22Rv1 (cell line): ENCODE measurements around the gene PARVG.

ENCODE experiments used
- ZFX ChIP-seq: fragments of 450-650 bp; IDR thresholded peaks from 2 replicates; pipeline ENCODE4 v1.6.1; 2017; ENCODE audit warnings: antibody characterized with exemption, borderline replicate concordance
- TF ChIP-seq, protein P1 (sequence below): fragments of 450-650 bp; IDR thresholded peaks from 2 replicates; pipeline ENCODE4 v1.5.1; 2017; ENCODE audit warnings: mild to moderate bottlenecking

DNA sequence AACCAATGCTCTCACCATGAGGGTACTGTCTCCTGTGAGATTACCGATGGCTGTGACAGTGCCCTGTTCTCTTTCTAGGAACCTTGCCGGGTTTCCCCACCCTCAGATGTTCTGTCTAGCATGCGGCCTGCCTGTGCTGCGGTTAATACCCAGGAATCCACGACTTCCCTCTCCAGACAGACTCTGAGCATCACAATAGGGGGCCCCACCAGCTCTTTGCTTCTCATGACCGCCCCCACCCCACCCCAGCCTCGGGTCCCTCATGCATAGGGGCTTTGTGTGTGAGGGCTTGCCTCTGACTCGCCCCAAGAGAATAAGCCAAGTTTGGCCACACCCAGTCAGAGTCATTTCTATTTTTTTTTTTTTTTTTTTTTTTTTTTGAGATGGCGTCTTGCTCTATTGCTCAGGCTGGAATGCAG, 10.3 kb downstream of the PARVG start:
- TF ChIP-seq, protein P1, sequence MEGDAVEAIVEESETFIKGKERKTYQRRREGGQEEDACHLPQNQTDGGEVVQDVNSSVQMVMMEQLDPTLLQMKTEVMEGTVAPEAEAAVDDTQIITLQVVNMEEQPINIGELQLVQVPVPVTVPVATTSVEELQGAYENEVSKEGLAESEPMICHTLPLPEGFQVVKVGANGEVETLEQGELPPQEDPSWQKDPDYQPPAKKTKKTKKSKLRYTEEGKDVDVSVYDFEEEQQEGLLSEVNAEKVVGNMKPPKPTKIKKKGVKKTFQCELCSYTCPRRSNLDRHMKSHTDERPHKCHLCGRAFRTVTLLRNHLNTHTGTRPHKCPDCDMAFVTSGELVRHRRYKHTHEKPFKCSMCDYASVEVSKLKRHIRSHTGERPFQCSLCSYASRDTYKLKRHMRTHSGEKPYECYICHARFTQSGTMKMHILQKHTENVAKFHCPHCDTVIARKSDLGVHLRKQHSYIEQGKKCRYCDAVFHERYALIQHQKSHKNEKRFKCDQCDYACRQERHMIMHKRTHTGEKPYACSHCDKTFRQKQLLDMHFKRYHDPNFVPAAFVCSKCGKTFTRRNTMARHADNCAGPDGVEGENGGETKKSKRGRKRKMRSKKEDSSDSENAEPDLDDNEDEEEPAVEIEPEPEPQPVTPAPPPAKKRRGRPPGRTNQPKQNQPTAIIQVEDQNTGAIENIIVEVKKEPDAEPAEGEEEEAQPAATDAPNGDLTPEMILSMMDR: no peak
- TF ChIP-seq ZFX: no peak
